ENCODE measurements around the gene CSNK1G1. TPM values are rescaled to one million over a fixed set of nuclear protein-coding genes. Genes with fewer than 3 reads are reported as not detected.
A peak's percentile ranks its signal among the peaks of the same experiment; 100 is the strongest.
"Not testable (repeated sequence)": the region's sequence is repeated elsewhere in the genome, so short reads cannot be mapped to it uniquely, and the experiment has no call there.

The CSNK1G1 gene
- total RNA-seq, 1 experiment from 2014 or later = 33.8 TPM

GRCh38 chr15:64288577-64288976 lies 67.4 kb downstream of the CSNK1G1 start:
- peak; percentile 81 for DNase-seq (ENCODE audit: low read depth)

- no peak for DNase-seq (ENCODE audit: low read depth)
Observed at GRCh38 chr15:64287953-64288352, 68.0 kb downstream of the CSNK1G1 start.

GRCh38 chr15:64286473-64286872 lies 69.5 kb downstream of the CSNK1G1 start:
- no peak for DNase-seq (ENCODE audit: low read depth)

GRCh38 chr15:64285871-64286270 lies 70.1 kb downstream of the CSNK1G1 start:
- no peak for DNase-seq (ENCODE audit: low read depth)

- DNase-seq (ENCODE audit: low read depth) = no peak
Observed at GRCh38 chr15:64285150-64285549, 70.8 kb downstream of the CSNK1G1 start.

GRCh38 chr15:64284042-64284441 lies 71.9 kb downstream of the CSNK1G1 start:
- DNase-seq (ENCODE audit: low read depth) = peak; percentile 68

- DNase-seq (ENCODE audit: low read depth) = peak; percentile 25
Observed at GRCh38 chr15:64282701-64283100, 73.3 kb downstream of the CSNK1G1 start.

- DNase-seq (ENCODE audit: low read depth) = no peak
Observed at GRCh38 chr15:64279131-64279530, 76.8 kb downstream of the CSNK1G1 start.

GRCh38 chr15:64275934-64276333 lies 80.0 kb downstream of the CSNK1G1 start:
- no peak for DNase-seq (ENCODE audit: low read depth)

GRCh38 chr15:64274341-64274950 lies 81.5 kb downstream of the CSNK1G1 start:
- no peak for DNase-seq (ENCODE audit: low read depth)

GRCh38 chr15:64267331-64267973 lies 88.5 kb downstream of the CSNK1G1 start:
- DNase-seq (ENCODE audit: low read depth) = peak; percentile 12

GRCh38 chr15:64265188-64265587 lies 90.8 kb downstream of the CSNK1G1 start:
- DNase-seq (ENCODE audit: low read depth) = not testable (repeated sequence)

- DNase-seq (ENCODE audit: low read depth) = no peak
Observed at GRCh38 chr15:64264502-64264901, 91.5 kb downstream of the CSNK1G1 start.

- no peak for DNase-seq (ENCODE audit: low read depth)
Observed at GRCh38 chr15:64263567-64263966, 92.4 kb downstream of the CSNK1G1 start.

GRCh38 chr15:64256051-64256450 lies 99.9 kb downstream of the CSNK1G1 start:
- DNase-seq (ENCODE audit: low read depth) = no peak

- peak; percentile 17 for DNase-seq (ENCODE audit: low read depth)
Observed at GRCh38 chr15:64251658-64252057, 104.3 kb downstream of the CSNK1G1 start.

- DNase-seq (ENCODE audit: low read depth) = peak; percentile 88
Observed at GRCh38 chr15:64251121-64251520, 104.9 kb downstream of the CSNK1G1 start.

GRCh38 chr15:64249883-64250575 lies 105.9 kb downstream of the CSNK1G1 start:
- peak; percentile 30 for DNase-seq (ENCODE audit: low read depth)

GRCh38 chr15:64249406-64249805 lies 106.6 kb downstream of the CSNK1G1 start:
- peak; percentile 62 for DNase-seq (ENCODE audit: low read depth)

GRCh38 chr15:64247906-64248541 lies 107.9 kb downstream of the CSNK1G1 start:
- DNase-seq (ENCODE audit: low read depth) = peak; percentile 96

GRCh38 chr15:64247535-64247905 lies 108.5 kb downstream of the CSNK1G1 start:
- DNase-seq (ENCODE audit: low read depth) = peak; percentile 7

GRCh38 chr15:64246364-64247189 lies 109.4 kb downstream of the CSNK1G1 start:
- peak; percentile 95 for DNase-seq (ENCODE audit: low read depth)
